Liver (tissue), 9 donors: ENCODE results near the gene CCDC201. TPM values are rescaled to one million over a fixed set of nuclear protein-coding genes. Genes with fewer than 3 reads are reported as not detected.

Source experiments
- DNase-seq: peaks from one replicate; pipeline ENCODE4 v3.0.0-alpha.2; 2017; ENCODE audit warnings: low spot score
- H3K27ac ChIP-seq, 2 donors: one replicate each; pipeline ENCODE4 v1.7.0; 2013; ENCODE audit warnings: inconsistent platforms in 2 of 2, low read length in 2 of 2, control low read depth in 1 of 2, low read depth in 1 of 2, mild to moderate bottlenecking in 1 of 2
- H3K27me3 ChIP-seq, 4 donors: one replicate each; pipeline versions ENCODE4 v1.6.1 to v1.7.0; 2013; ENCODE audit warnings: low read length in 3 of 4, inconsistent platforms in 1 of 4, mild to moderate bottlenecking in 1 of 4, moderate library complexity in 1 of 4; ENCODE audit not compliant: control insufficient read depth in 4 of 4, insufficient read depth in 4 of 4
- H3K36me3 ChIP-seq, 4 donors: one replicate each; pipeline versions ENCODE4 v1.6.1 to v1.7.0; 2013; ENCODE audit warnings: low read length in 3 of 4, mild to moderate bottlenecking in 3 of 4, low read depth in 1 of 4, moderate library complexity in 1 of 4; ENCODE audit not compliant: control insufficient read depth in 4 of 4, insufficient read depth in 3 of 4
- H3K4me1 ChIP-seq, 4 donors: one replicate each; pipeline versions ENCODE4 v1.6.1 to v1.7.0; 2013; ENCODE audit warnings: low read length in 3 of 4, mild to moderate bottlenecking in 3 of 4, moderate library complexity in 1 of 4; ENCODE audit not compliant: control insufficient read depth in 4 of 4, insufficient read depth in 4 of 4
- H3K4me3 ChIP-seq, 3 donors: one replicate each; pipeline versions ENCODE4 v1.6.1 to v1.7.0; 2013; ENCODE audit warnings: low read length in 3 of 3, control low read depth in 1 of 3, low read depth in 1 of 3, mild to moderate bottlenecking in 1 of 3
- H3K9ac ChIP-seq, 2 donors: one replicate each; pipeline ENCODE4 v1.7.0; 2013; ENCODE audit warnings: low read length in 2 of 2, mild to moderate bottlenecking in 2 of 2, moderate library complexity in 2 of 2, control low read depth in 1 of 2, low read depth in 1 of 2
- H3K9me3 ChIP-seq, 4 donors: one replicate each; pipeline versions ENCODE4 v1.6.1 to v1.7.0; 2013; ENCODE audit warnings: low read length in 3 of 4; ENCODE audit not compliant: control insufficient read depth in 4 of 4
- EGR1 ChIP-seq, 2 donors: IDR thresholded peaks; 2 replicates each; pipeline ENCODE4 v1.6.1; 2016 to 2018; ENCODE audit warnings: antibody characterized with exemption in 2 of 2, low read depth in 2 of 2
- FOXA1 ChIP-seq: IDR thresholded peaks from 2 replicates; pipeline ENCODE4 v1.6.1; 2016; ENCODE audit warnings: antibody characterized with exemption
- FOXA2 ChIP-seq: IDR thresholded peaks from 2 replicates; pipeline ENCODE4 v1.6.1; 2016; ENCODE audit warnings: antibody characterized with exemption
- GABPA ChIP-seq, 2 donors: IDR thresholded peaks in 1 of 2; conservative IDR thresholded peaks in 1 of 2; 2 replicates each; pipeline ENCODE4 v1.6.1; 2016; ENCODE audit warnings: antibody characterized with exemption in 2 of 2, mild to moderate bottlenecking in 1 of 2, moderate library complexity in 1 of 2
- HNF4A ChIP-seq, 2 donors: conservative IDR thresholded peaks; 2 replicates each; pipeline ENCODE4 v1.6.1; 2016; ENCODE audit warnings: antibody characterized with exemption in 2 of 2, mild to moderate bottlenecking in 2 of 2
- HNF4G ChIP-seq: IDR thresholded peaks from 2 replicates; pipeline ENCODE4 v1.6.1; 2016; ENCODE audit warnings: antibody characterized with exemption
- JUND ChIP-seq, 2 donors: IDR thresholded peaks; 2 replicates each; pipeline ENCODE4 v1.6.1; 2016; ENCODE audit warnings: antibody characterized with exemption in 2 of 2
- NR2F2 ChIP-seq: IDR thresholded peaks from 2 replicates; pipeline ENCODE4 v1.6.1; 2016; ENCODE audit warnings: antibody characterized with exemption
- RAD21 ChIP-seq, 2 donors: IDR thresholded peaks; 2 replicates each; pipeline ENCODE4 v1.6.1; 2016; ENCODE audit warnings: antibody characterized with exemption in 2 of 2, mild to moderate bottlenecking in 2 of 2
- RXRA ChIP-seq, 2 donors: IDR thresholded peaks; 2 replicates each; pipeline ENCODE4 v1.6.1; 2017 to 2018; ENCODE audit warnings: antibody characterized with exemption in 2 of 2, mild to moderate bottlenecking in 1 of 2
- SP1 ChIP-seq: IDR thresholded peaks from 2 replicates; pipeline ENCODE4 v1.6.1; 2018; ENCODE audit warnings: antibody characterized with exemption, mild to moderate bottlenecking
- TAF1 ChIP-seq: conservative IDR thresholded peaks from 2 replicates; pipeline ENCODE4 v1.6.1; 2016; ENCODE audit warnings: antibody characterized with exemption, mild to moderate bottlenecking
- YY1 ChIP-seq: IDR thresholded peaks from 2 replicates; pipeline ENCODE4 v1.6.1; 2016; ENCODE audit warnings: antibody characterized with exemption, mild to moderate bottlenecking
- WGBS: extraction: QIAGEN DNeasy Blood & Tissue Kit; methylation state at CpG from one replicate; pipeline ENCODE4 v1.1.7; 2013; 5-methylcytosine and 5-hydroxymethylcytosine counted together
- polyA plus RNA-seq, 2 donors: library from polyadenylated mRNA; stranded (reverse) in 1 of 2; unstranded in 1 of 2; fragments of 200-250 nt in 1 of 2; fragments of >200 nt in 1 of 2; fragmentation: Nextera tagmentation in 1 of 2; extraction: Ambion mirVana in 1 of 2; gene quantifications; one replicate each; pipeline versions ENCODE4 v1.2.1 to v1.2.3, GENCODE V29; 2013 to 2015
- total RNA-seq, 2 donors: library from RNA; depleted of rRNA; stranded (reverse); fragments of >200 nt; gene quantifications; one replicate each; pipeline ENCODE4 v1.2.3, GENCODE V29; 2014
- TF ChIP-seq, protein P1 (sequence below): IDR thresholded peaks from 2 replicates; pipeline ENCODE4 v1.6.1; 2016; ENCODE audit warnings: antibody characterized with exemption
- TF ChIP-seq, protein P2 (sequence below): fragments of 150-350 bp; IDR thresholded peaks from 2 replicates; pipeline ENCODE4 v1.5.1; 2017; ENCODE audit warnings: improper control_type of control experiment, low read depth, low read length; ENCODE audit not compliant: missing input control
- donor health status: healthy.
- donor health status: healthy.
- donor health status: healthy.
- donor health status: healthy.
- donor health status: healthy.

CCDC201 gene
- total and polyA plus RNA-seq, 4 donors = not detected

- 42% methylated on average over 4 of the region's 4 CpGs for WGBS
- H3K4me1 ChIP-seq = peaks cover 0 to 6% (median 3%) of the 10 kb centered on the region in 4 donors
- peak in 1 of 2 donors; percentile 2 for TF ChIP-seq RAD21 (IDR thresholded peaks at IDR 0.05)
- peak in 1 of 2 donors; percentile 15 for TF ChIP-seq EGR1 (IDR thresholded peaks at IDR 0.05; ENCODE audit: low read depth in 2 of 2)
- TF ChIP-seq YY1 = no peak
- TF ChIP-seq JUND (IDR thresholded peaks at IDR 0.05) = peak in 1 of 2 donors; percentile 18
- TF ChIP-seq, protein P1, sequence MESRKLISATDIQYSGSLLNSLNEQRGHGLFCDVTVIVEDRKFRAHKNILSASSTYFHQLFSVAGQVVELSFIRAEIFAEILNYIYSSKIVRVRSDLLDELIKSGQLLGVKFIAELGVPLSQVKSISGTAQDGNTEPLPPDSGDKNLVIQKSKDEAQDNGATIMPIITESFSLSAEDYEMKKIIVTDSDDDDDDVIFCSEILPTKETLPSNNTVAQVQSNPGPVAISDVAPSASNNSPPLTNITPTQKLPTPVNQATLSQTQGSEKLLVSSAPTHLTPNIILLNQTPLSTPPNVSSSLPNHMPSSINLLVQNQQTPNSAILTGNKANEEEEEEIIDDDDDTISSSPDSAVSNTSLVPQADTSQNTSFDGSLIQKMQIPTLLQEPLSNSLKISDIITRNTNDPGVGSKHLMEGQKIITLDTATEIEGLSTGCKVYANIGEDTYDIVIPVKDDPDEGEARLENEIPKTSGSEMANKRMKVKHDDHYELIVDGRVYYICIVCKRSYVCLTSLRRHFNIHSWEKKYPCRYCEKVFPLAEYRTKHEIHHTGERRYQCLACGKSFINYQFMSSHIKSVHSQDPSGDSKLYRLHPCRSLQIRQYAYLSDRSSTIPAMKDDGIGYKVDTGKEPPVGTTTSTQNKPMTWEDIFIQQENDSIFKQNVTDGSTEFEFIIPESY = no peak
- no peak for TF ChIP-seq HNF4G
- peak in 1 of 2 donors; percentile 42 for TF ChIP-seq RXRA (IDR thresholded peaks at IDR 0.05)
These were observed 21.2 kb upstream of the CCDC201 start for GRCh38 chr7:45893996-45894664.

DNA sequence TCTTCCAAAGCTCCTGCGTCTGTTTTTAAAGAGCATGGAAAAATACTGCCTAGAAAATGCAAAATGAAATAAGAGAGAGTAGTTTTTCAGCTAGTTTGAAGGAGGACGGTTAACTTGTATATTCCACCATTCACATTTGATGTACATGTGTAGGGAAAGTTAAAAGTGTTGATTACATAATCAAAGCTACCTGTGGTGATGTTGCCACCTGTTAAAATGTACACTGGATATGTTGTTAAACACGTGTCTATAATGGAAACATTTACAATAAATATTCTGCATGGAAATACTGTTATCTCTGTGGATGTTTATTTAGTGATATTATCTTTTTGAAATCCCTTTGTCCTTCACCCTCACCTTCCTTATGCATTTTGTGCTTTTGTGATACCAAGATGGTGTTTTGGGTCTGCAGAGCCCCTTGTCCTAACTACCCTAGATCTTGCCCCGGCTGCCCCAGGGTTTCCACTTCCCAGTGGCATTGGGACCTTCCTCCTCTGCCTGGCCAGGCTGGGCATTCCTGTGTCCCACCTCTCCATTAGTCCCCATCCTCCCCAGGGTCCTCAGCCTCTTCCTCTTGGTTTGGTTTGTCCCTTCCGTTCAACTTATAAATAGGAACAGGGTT is 20.6 kb upstream of the CCDC201 start:
- TF ChIP-seq FOXA2 = peak; percentile 71
- TF ChIP-seq RXRA (IDR thresholded peaks at IDR 0.05) = peak in 1 of 2 donors; percentile 37
- no peak for TF ChIP-seq GABPA (IDR thresholded peaks at IDR 0.05 in 1 of 2, conservative IDR thresholded peaks at IDR 0.05 in 1 of 2)
- peak; percentile 51 for TF ChIP-seq FOXA1
- TF ChIP-seq NR2F2 = peak; percentile 37
- peak; percentile 6 for TF ChIP-seq HNF4G
- TF ChIP-seq HNF4A (conservative IDR thresholded peaks at IDR 0.05) = peak; percentile 6 to 46
- TF ChIP-seq EGR1 (IDR thresholded peaks at IDR 0.05; ENCODE audit: low read depth in 2 of 2) = peak in 1 of 2 donors; percentile 57
- peak in 1 of 2 donors; percentile 65 for TF ChIP-seq JUND (IDR thresholded peaks at IDR 0.05)
- TF ChIP-seq, protein P2, sequence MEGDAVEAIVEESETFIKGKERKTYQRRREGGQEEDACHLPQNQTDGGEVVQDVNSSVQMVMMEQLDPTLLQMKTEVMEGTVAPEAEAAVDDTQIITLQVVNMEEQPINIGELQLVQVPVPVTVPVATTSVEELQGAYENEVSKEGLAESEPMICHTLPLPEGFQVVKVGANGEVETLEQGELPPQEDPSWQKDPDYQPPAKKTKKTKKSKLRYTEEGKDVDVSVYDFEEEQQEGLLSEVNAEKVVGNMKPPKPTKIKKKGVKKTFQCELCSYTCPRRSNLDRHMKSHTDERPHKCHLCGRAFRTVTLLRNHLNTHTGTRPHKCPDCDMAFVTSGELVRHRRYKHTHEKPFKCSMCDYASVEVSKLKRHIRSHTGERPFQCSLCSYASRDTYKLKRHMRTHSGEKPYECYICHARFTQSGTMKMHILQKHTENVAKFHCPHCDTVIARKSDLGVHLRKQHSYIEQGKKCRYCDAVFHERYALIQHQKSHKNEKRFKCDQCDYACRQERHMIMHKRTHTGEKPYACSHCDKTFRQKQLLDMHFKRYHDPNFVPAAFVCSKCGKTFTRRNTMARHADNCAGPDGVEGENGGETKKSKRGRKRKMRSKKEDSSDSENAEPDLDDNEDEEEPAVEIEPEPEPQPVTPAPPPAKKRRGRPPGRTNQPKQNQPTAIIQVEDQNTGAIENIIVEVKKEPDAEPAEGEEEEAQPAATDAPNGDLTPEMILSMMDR = no peak
- TF ChIP-seq TAF1 = no peak
- TF ChIP-seq SP1 = peak; percentile 23
- no peak for TF ChIP-seq RAD21 (IDR thresholded peaks at IDR 0.05)
- no peaks in the 10 kb centered on the region for H3K9me3 ChIP-seq
- H3K4me3 ChIP-seq = no peak overlapping the region
- peaks cover 0 to 9% (median 0%) of the 10 kb centered on the region in 4 donors for H3K36me3 ChIP-seq
- DNase-seq = no peak
- H3K4me1 ChIP-seq = peaks cover 0 to 9% (median 3%) of the 10 kb centered on the region in 4 donors
- 54% methylated on average over 5 of the region's 5 CpGs for WGBS
- no peaks in the 10 kb centered on the region for H3K27me3 ChIP-seq
- peak overlapping the region in 1 of 2 donors; percentile 56 for H3K27ac ChIP-seq
- no peak overlapping the region for H3K9ac ChIP-seq

More at GRCh38 chr7:45893996-45894664, 21.2 kb upstream of the CCDC201 start:
- no peak overlapping the region for H3K9ac ChIP-seq
- no peaks in the 10 kb centered on the region for H3K9me3 ChIP-seq
- H3K36me3 ChIP-seq = peaks cover 0 to 9% (median 0%) of the 10 kb centered on the region in 4 donors
- H3K27me3 ChIP-seq = no peaks in the 10 kb centered on the region
- no peak overlapping the region for H3K4me3 ChIP-seq
- H3K27ac ChIP-seq = peak overlapping the region; percentile 3 to 56
- DNase-seq = no peak
